ENCODE measurements around the gene PLCG2. TPM values are rescaled to one million over a fixed set of nuclear protein-coding genes. Genes with fewer than 3 reads are reported as not detected.
"Not testable (repeated sequence)": the region's sequence is repeated elsewhere in the genome, so short reads cannot be mapped to it uniquely, and the experiment has no call there.

Gene PLCG2
- total RNA-seq, 2 donors from 2014 or later: 14.1 to 16.0 TPM

DNA sequence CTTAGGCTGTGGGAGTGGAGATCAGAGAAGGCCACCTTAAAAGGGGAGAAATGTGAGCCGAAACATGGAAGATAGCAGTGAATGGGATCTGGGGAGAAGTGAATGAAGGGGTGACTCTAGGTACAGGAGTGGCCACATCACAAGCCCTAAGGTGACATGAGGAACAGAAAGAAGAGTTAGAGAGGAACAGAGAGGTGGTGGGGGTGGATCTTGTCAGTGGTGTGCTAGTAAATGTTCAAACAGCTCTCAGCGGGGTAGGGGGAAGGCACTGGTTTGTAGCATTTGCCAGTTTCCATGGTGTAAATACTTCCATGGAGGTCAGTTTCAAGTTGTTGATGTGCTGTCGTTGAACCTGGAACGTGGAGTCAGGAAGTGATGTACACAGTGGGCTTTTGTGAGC is 141.4 kb downstream of the PLCG2 start:
- DNase-seq (no peak), ATAC-seq (no peak)
- intact Hi-C loops (cut with DNase I): no loop called here

DNA sequence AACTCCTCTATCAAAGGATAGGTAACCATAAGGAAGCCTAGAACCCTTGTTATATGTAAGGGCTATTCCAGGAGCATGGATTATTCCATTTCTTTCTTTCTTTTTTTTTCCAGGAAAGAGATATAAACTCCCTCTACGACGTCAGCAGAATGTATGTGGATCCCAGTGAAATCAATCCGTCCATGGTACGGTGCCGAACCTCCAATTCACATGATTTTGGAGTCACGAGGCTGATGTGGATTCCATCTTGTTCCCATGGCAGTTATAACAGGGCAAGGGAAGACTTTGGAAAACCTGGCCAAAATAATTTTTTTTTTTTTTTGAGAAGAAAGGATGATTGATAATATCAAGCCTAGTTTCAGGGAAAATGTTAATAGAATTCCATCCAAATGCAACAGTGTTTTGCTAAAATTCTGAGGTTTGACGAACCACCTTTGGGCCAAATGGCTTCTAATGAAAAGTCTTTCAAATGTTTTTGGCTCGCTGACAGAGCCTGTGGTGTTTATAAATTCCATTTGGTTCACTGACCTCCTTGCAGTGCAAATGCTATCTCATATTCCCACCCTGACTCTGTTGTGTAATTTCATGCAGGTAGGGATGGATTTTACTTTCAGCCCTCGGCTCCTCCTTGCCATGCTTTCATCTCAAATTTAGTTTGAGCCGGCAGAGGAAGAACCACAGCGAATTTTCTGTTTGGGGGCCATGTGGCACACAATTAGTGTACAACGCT is 142.2 kb downstream of the PLCG2 start:
- intact Hi-C loops (cut with DNase I): no loop called here
- no peak for ATAC-seq
- DNase-seq: no peak

DNA sequence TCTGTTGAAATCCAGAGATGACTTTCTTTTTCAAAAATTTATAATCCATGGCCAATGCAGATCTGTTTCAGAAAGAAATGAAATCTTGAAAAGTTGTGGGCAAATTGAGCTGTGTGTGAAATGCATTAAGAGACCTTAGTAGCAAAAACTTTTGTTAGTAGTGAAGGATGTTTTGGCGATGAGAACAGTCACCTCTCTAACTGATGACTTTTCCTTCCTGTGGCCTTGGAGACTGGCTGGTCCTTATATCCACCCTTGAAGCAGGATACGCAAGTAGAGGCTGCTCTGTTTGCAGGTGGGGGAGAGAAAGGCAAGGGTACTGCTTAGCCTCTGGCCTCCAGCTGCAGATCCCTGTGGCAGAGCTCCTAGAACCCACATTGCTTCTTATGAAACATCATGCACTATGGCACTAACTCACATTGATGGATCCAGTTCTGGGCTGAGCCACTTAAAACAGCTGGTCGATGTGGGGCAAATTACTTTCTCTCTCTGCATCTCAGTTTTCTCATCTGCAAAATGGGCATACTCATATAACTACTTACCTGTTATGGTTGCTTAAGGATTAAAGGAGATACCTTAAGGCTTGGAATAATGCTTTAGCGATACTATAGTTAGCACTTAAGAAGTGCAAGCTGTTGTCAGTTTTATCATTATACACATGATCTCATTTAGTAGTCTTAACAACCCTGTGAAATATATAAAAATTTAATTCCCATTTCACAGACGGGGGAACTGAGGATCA is 142.9 kb downstream of the PLCG2 start:
- intact Hi-C loops (cut with DNase I): no loop called here
- no peak for DNase-seq
- no peak for ATAC-seq

DNA sequence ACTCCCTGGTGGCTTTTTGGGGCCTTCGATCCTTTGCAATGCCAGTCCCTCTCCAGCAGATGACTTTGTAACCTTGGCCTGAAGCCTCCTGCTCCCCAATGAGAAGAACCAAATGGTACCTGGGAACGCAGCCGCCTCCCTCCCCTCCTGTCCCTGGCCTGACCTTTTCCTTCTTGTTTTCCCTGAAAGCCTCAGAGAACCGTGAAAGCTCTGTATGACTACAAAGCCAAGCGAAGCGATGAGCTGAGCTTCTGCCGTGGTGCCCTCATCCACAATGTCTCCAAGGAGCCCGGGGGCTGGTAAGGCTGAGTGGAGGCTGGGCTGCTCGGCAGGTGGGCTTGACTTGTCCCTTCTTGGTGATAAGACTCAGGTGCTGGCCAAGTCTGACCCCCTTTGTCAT is 144.2 kb downstream of the PLCG2 start:
- intact Hi-C loops (cut with DNase I): no loop called here
- ATAC-seq: no peak
- no peak for DNase-seq

DNA sequence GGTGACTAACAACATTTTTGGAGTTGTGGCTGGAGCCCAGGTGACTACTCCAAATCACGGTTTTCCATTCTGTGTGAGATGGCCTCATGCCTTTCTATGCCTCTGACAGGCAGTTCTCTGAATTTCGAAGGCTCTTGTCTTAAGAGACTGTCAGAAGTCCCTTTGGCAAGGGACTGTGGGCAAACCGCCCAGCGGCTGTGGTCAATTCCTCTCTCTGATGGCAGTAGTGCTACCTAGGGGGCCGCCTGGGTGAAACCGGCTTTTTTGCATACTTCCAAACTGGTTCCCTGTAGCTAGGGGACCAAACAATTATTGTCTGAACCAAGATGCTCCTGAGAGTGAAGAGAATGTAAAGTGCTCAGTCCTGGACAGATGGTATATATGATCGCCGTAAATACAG is 145.9 kb downstream of the PLCG2 start:
- DNase-seq (no peak), ATAC-seq (no peak)
- intact Hi-C loops (cut with DNase I): no loop called here

DNA sequence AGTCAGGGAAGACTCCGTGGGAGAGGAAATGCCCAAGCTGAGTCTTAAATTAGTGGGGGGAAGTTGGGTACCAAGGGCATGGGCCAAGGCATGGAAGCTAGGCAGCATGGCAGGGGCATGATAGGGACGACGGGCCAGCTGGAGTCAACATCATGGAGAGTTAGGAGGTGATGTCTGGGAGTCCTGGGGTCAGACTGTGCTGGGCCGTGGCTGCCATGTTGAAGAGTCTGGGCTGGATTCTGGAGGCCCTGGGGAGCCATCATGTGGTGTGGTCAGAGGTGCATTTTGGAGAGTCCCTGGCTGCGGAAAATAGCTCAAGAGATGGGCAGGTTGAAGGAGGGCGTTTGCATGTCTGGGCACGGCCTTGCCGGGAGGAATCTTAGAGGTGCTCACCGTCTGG is 146.9 kb downstream of the PLCG2 start:
- intact Hi-C loops (cut with DNase I): no loop called here
- ATAC-seq (no peak), DNase-seq (no peak)

DNA sequence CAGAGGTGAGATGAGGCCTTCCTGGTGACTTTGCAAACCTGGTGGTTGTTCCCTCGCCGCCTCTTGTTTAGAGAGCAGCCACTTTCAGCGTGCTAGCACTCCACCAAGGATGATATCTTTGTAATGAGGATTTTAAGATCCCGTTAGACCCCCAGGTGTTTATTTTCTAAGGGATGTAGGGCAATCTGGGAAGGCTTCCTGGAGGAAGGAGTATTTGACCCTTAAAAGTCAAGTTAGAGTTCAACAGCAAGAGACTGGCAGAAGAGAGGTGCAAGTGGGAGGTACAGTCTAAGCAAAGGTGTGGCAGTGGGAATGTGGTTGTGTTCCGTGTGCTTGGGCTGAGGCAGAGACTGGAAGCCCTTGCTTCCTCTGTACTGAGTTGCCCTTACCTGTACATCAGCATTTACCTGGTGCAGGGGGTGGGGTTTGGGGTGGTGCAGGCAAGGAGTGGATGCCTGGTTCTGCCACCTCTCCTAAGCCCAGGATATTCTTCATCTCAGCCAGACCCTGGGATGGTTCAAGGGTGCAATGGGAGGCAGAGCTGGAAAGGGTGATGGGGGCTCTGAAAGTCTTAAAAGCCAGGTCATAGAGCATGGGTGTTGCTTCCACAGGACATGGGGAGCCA is 148.6 kb downstream of the PLCG2 start:
- DNase-seq: no peak
- intact Hi-C loops (cut with DNase I): no loop called here
- no peak for ATAC-seq

DNA sequence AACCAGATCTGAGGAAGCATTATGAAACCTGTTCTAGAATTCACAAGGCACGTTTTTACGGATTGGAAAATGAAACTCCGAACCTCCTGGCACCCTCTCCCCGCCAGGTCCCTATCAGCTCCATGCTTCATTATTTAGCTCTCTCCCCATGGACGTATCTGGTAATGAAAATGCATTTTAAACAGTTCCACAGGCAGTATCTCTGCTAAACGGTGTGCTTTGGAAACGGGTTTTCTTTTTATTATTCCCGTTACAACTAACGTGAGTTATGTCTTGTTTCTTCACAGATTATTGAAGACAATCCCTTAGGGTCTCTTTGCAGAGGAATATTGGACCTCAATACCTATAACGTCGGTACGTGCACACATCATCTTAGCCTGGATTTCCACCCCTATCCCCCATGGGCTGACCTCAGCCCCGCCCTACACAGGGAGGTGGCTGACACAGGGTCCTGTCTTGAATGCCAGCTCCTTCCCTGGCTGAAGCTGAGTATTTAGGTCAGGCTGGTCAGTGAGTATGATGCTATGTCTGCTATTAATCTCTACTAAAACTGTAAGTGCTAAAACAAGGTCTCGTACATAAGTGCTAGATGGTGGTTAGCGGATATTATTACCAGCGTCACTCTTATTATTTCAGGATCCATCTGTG is 149.3 kb downstream of the PLCG2 start:
- intact Hi-C loops (cut with DNase I): no loop called here

DNA sequence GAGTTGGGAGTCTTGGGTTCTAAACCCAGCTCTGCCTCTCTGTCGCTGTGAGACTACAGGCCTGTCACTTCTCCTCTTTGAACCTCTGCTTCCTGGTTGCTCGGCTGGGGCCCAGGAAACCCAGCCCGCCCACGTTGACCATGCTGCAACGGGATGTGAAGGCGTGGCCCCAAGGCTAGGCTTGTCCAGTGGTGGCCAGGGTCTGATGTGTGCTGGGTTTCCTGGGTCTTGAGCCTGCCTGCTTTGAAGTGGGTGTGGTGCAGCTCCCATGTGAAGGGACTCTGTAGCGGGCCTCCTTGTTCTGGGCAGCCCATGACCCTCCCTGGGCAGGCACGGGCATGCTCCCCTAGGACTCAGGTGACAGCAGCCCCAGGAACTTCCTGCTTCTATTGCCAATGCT is 149.9 kb downstream of the PLCG2 start:
- ATAC-seq (no peak), DNase-seq (no peak)
- intact Hi-C loops (cut with DNase I): no loop called here

More for the DNA sequence above, 149.3 kb downstream of the PLCG2 start:
- DNase-seq (no peak), ATAC-seq (no peak)

DNA sequence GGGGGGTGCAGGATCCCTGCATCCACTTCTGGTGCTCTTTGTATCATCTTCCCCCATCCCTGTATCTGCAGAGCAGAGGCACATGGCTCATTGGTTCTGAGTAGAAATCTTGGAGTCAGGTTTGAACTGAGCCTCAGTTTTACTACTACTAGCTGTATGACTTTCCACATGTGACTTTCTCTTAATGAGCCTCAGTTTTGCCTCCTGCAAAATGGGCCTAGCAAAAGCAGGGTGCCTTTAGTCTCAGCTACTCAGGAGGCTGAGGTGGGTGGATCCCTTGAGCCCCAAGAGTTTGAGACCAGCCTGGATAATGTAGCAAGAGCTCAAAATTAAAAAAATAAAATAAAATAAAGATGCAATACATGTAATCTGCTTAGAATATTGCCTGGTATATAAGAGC is 150.8 kb downstream of the PLCG2 start:
- ATAC-seq (no peak), DNase-seq (no peak)
- intact Hi-C loops (cut with DNase I): no loop called here

DNA sequence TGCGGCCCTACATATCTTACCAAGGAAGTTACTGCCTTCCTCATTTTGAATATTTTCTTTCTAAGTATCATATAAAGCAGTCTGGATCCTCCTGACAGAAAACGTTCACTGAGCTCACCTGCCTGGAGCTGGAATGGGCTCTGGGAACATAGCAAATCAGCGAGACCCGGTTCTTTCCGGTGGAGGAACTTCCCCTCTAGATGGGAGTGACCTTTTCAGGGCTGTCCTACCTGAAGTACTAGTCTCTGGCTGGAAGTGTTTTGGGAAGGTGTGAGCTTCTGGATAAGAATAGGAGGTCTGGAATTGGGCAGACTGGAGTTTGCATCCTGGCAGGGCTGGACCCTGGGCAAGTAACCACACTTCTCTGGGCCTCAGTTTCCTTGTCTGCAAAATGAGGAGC is 152.8 kb downstream of the PLCG2 start:
- intact Hi-C loops (cut with DNase I): no loop called here
- ATAC-seq: no peak

DNA sequence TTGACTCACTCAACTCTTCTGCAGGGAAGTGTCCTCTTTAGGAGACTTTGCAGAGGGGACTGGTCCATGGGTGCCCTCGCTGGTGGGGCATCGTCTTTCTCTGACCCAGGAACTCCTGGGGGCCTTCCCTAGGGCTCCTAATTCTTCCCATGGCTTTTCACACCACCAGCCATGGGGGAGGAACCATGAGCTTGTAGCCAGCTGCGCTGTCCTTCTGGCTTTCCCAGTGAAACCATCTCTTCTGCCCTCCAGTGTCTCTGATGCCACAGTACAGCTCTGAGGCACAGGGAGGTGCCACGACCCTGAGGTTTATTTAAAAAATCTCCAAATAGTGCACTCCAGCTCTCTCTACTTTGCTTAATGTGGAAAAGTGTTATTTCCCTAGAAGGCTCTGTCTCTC is 153.6 kb downstream of the PLCG2 start:
- DNase-seq (no peak), ATAC-seq (no peak)
- intact Hi-C loops (cut with DNase I): no loop called here

More for the DNA sequence above, 152.8 kb downstream of the PLCG2 start:
- no peak for DNase-seq

DNA sequence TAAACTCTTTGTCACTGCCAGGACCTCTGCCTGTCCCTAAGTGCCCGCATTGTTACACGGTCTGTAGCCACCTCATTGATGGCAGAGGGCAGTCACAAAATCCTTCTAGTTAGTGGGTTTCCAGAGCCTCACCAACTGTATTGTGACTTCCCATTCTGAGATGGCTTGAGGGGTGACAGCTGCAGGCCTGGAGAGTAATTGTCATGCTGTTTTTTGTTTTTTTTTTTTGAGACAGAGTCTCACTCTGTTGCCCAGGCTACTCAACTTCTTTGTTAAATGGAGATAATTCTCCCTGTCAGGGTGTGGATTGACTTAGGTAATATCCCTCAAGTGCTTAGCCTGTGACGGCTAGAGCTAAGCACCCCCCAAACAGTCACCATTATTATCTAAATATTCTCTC is 154.3 kb downstream of the PLCG2 start:
- no peak for DNase-seq
- ATAC-seq: no peak
- intact Hi-C loops (cut with DNase I): no loop called here

DNA sequence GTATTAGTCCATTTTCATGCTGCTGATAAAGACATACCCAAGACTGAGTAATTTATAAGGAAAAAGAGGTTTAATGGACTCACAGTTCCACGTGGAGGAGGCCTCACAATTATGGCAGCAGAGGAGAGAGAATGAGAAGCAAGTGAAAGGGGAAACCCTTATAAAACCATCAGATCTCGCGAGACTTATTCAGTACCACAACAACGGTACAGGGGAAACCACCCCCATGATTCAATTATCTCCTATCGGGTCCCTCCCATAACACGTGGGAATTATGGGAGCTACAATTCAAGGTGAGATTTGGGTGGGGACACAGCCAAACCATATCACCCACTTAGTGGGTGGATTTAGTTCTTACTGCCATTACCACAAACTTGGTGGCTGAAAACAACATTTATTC is 155.6 kb downstream of the PLCG2 start:
- intact Hi-C loops (cut with DNase I); DNase-seq; ATAC-seq: not testable (repeated sequence)

DNA sequence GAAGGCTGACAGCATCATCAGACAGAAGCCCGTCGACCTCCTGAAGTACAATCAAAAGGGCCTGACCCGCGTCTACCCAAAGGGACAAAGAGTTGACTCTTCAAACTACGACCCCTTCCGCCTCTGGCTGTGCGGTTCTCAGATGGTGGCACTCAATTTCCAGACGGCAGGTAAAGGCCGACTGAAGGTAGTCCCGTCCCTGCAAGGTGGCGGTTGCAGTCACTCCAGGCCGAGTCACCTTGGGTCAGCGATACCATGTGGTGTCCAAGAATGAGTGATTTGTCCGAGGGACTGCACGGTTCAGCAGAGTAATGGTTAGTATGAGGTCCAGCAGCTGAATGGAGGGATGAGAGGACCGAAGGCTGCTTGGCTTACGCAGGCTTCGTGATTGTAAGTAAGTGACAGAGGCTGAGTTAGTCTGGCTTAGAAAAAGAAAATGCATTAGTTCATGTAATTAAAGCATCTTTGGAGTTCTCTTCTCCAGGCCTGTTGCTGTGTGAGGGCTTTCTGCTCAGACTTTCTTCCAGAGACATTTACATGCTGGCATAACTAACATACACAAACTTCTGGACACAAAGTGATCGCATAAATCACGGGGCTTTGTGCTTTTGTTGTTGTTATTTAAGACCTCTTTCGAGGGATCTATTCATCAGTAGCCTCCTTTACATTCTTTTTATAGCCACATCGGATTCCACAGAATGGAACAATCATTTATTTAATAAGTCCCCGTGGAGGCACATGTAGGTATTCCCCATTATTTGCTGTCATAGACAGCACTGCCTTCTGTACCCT is 157.3 kb downstream of the PLCG2 start:
- ATAC-seq (no peak), DNase-seq (no peak)
- intact Hi-C loops (cut with DNase I): no loop called here

DNA sequence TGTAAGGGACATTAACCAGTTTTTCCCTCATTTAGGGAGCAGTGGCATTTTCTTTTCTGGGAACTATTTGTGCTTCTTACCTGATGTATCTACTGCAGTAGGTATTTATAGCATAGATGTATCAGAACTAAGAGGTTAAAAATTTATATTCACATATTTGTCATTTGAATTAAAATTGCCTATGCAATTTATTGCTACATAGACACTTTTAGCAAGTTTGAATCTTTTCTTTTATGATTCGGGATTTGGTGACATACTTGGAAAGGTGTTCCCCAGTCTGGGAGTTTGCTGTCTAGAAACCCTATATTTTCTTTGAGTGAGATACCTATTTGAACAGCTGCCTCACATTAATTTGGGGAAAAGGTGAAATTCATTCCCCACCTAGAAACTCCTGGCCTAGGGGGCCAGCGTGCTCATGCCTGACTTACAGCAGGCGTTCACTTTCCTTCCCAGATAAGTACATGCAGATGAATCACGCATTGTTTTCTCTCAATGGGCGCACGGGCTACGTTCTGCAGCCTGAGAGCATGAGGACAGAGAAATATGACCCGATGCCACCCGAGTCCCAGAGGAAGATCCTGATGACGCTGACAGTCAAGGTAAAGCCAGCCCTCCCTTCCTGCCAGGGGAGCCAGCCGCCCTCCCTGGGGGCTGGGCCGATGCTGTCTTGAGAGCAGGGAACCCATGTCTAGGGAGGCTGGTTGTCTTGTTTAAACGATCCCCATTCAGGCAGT is 158.4 kb downstream of the PLCG2 start:
- DNase-seq (no peak), ATAC-seq (no peak)
- intact Hi-C loops (cut with DNase I): no loop called here

DNA sequence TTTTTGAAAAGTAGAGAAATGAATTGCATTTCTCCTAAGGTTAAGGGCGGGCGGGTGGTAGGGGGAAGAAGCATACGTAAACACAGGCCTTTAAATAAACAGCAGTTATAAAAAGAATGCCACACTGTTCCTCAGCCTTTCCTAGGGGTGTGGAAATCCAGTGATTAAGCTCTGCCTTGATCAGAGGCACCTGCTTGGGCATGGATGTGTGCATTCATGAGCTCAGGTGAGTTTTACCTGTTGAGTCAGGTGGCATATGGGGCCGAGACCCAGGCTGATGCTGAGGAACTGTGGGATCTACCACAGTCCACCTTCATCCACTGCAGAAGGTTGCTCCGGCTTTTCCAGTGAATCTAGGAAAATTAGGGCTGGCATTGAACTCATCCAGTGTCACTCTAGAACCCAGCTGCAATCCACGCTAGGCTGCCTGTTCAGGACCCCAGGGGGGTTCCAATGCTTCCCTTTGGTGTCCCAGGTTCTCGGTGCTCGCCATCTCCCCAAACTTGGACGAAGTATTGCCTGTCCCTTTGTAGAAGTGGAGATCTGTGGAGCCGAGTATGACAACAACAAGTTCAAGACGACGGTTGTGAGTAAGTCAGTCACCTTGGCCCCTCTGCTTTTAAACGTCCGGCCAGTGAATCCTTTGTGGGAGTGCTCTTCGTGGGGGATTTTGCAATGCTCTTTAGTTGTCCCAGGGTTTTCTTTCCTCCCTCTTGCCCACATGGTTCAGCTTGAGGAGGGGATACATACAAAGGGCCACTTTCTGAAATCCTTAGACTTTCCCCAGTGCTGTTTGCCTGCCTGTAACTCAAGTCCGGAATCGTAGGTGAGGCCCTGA is 159.5 kb downstream of the PLCG2 start:
- no peak for ATAC-seq
- no peak for DNase-seq
- intact Hi-C loops (cut with DNase I): no loop called here

All from left cardiac atrium (tissue), 4 donors.